Neural cell (in vitro differentiated cells): ENCODE data around the gene CHST11. TPM values are rescaled to one million over a fixed set of nuclear protein-coding genes. Genes with fewer than 3 reads are reported as not detected.

Experiments used
- H2AFZ ChIP-seq: fragments of 200-600, 300-800 bp; sonication (generic), shearing (Covaris generic); 2 replicates; pipeline ENCODE4 v1.6.0; 2014; ENCODE audit warnings: low read depth, mild to moderate bottlenecking, antibody characterized with exemption, low read length, moderate library complexity
- H3F3A ChIP-seq: fragments of 200-600 bp; shearing (Covaris generic); 2 replicates; pipeline ENCODE4 v1.6.1; 2016; ENCODE audit warnings: mild to moderate bottlenecking, moderate library complexity, mixed read lengths, antibody characterized with exemption, low read length; ENCODE audit not compliant: insufficient read depth, poor library complexity, severe bottlenecking
- H3K27ac ChIP-seq: fragments of 200-600, 300-800 bp; sonication (generic), shearing (Covaris generic); 2 replicates; pipeline ENCODE4 v1.5.1; 2014; ENCODE audit warnings: mild to moderate bottlenecking, low read length, moderate library complexity
- H3K27me3 ChIP-seq: fragments of 300-800, 200-600 bp; sonication (generic), shearing (Covaris generic); 2 replicates; pipeline ENCODE4 v1.6.0; 2014; ENCODE audit warnings: mild to moderate bottlenecking, low read depth, low read length, moderate library complexity; ENCODE audit not compliant: insufficient read depth
- H3K36me3 ChIP-seq: fragments of 300-800, 200-600 bp; sonication (generic), shearing (Covaris generic); 2 replicates; pipeline ENCODE4 v1.5.1; 2014; ENCODE audit warnings: mild to moderate bottlenecking, antibody characterized with exemption, low read length, moderate library complexity; ENCODE audit not compliant: insufficient read depth
- H3K4me2 ChIP-seq: fragments of 300-800, 200-600 bp; sonication (generic), shearing (Covaris generic); 2 replicates; pipeline ENCODE4 v1.6.0; 2014; ENCODE audit warnings: mild to moderate bottlenecking, low read length
- H3K4me3 ChIP-seq: fragments of 300-800, 200-600 bp; sonication (generic), shearing (Covaris generic); 2 replicates; pipeline ENCODE4 v1.5.1; 2014; ENCODE audit warnings: mild to moderate bottlenecking, low read length, moderate library complexity
- H3K79me2 ChIP-seq: fragments of 200-600 bp; shearing (Covaris generic); replicated peaks from 2 replicates; pipeline ENCODE4 v1.6.0; 2014; ENCODE audit warnings: mild to moderate bottlenecking, low read length, moderate library complexity; ENCODE audit not compliant: insufficient read depth
- H3K9ac ChIP-seq: fragments of 300-800, 200-600 bp; sonication (generic), shearing (Covaris generic); 2 replicates; pipeline ENCODE4 v1.6.1; 2016; ENCODE audit warnings: mild to moderate bottlenecking, low read length, mixed read lengths
- H3K9me2 ChIP-seq: fragments of 200-600 bp; shearing (Covaris generic); 2 replicates; pipeline ENCODE4 v1.6.1; 2016; ENCODE audit warnings: mild to moderate bottlenecking, low read length, mixed read lengths; ENCODE audit not compliant: insufficient read depth
- H3K9me3 ChIP-seq: fragments of 200-600, 300-800 bp; sonication (generic), shearing (Covaris generic); 2 replicates; pipeline ENCODE4 v1.6.1; 2016; ENCODE audit warnings: mild to moderate bottlenecking, mixed run types, low read length, moderate library complexity, mixed read lengths
- H4K20me1 ChIP-seq: fragments of 200-600 bp; shearing (Covaris generic); 2 replicates; pipeline ENCODE4 v1.6.1; 2016; ENCODE audit warnings: mild to moderate bottlenecking, mixed run types; ENCODE audit not compliant: insufficient read depth
- EP300 ChIP-seq: fragments of 450-650 bp; conservative IDR thresholded peaks from 2 replicates; pipeline ENCODE4 v1.6.1; 2014; ENCODE audit warnings: antibody characterized with exemption, mild to moderate bottlenecking, moderate library complexity; ENCODE audit not compliant: poor library complexity, severe bottlenecking
- EZH2 ChIP-seq: fragments of 200-600, 300-800 bp; shearing (Covaris generic), sonication (generic); IDR thresholded peaks from 2 replicates; pipeline ENCODE4 v1.6.1; 2014; ENCODE audit warnings: antibody characterized with exemption, low read length, borderline replicate concordance, mild to moderate bottlenecking; ENCODE audit not compliant: insufficient read depth, poor library complexity, severe bottlenecking
- MXI1 ChIP-seq: fragments of 450-650 bp; conservative IDR thresholded peaks from 2 replicates; pipeline ENCODE4 v1.6.1; 2014; ENCODE audit warnings: antibody characterized with exemption, mild to moderate bottlenecking; ENCODE audit not compliant: poor library complexity, severe bottlenecking
- POLR2AphosphoS5 ChIP-seq: IDR thresholded peaks from 2 replicates; pipeline ENCODE4 v1.6.1; 2012
- RAD21 ChIP-seq: fragments of 450-650 bp; conservative IDR thresholded peaks from 2 replicates; pipeline ENCODE4 v1.6.1; 2014; ENCODE audit warnings: antibody characterized with exemption, mild to moderate bottlenecking, moderate library complexity
- REST ChIP-seq: IDR thresholded peaks from 2 replicates; pipeline ENCODE4 v1.6.1; 2012; ENCODE audit warnings: borderline replicate concordance
- SMC3 ChIP-seq: fragments of 450-650 bp; conservative IDR thresholded peaks from 2 replicates; pipeline ENCODE4 v1.6.1; 2014; ENCODE audit warnings: antibody characterized with exemption, mild to moderate bottlenecking, moderate library complexity; ENCODE audit not compliant: poor library complexity
- TAF1 ChIP-seq: IDR thresholded peaks from 2 replicates; pipeline ENCODE4 v1.6.1; 2012; ENCODE audit warnings: low read depth
- polyA plus RNA-seq: library from polyadenylated mRNA; depleted of rRNA; stranded (reverse); fragments of >200 nt; gene quantifications from 2 replicates; pipeline ENCODE4 v1.2.3, GENCODE V29; 2014
- TF ChIP-seq, protein P1 (sequence below): fragments of 450-650 bp; IDR thresholded peaks from 2 replicates; pipeline ENCODE4 v1.5.1; 2014; ENCODE audit warnings: antibody characterized with exemption, mild to moderate bottlenecking, moderate library complexity; ENCODE audit not compliant: poor library complexity, severe bottlenecking

CHST11 gene
- polyA plus RNA-seq, 1 donor from 2014 or later, result 15.0 TPM

DNA sequence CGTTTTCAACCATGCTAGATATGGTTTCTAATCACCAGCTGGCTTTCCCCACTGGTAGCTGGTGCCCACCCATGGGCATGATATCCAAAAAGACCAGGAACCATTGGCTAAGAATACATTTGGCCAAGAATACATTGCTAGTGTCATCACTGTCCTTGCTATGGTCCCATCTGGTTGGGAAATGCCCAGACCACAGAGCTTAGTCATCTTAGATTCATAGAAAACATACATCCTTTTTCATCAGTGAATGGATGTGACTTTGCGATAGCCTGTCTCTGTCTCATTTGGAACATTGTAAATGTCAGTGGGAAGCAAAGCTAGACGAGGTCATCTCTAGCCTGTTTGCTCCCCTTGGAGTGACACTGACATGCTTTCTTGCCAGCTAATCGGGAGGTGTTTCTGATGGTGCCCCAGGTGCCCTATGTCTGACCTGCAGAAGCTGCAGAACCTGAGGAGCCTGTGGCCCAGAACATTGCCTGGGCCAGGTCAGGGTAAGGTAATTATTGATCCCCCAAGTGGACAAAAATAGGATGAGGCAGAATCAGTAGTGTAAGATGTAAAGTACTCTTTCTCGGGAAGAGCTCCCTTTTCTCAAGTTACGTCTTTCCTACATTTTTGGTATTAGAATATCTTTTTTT lies 306.5 kb downstream of the CHST11 start:
- TF ChIP-seq RAD21, result no peak
- no peak overlapping the region for H3K9ac ChIP-seq
- no peaks in the 10 kb centered on the region for H3K9me2 ChIP-seq

DNA sequence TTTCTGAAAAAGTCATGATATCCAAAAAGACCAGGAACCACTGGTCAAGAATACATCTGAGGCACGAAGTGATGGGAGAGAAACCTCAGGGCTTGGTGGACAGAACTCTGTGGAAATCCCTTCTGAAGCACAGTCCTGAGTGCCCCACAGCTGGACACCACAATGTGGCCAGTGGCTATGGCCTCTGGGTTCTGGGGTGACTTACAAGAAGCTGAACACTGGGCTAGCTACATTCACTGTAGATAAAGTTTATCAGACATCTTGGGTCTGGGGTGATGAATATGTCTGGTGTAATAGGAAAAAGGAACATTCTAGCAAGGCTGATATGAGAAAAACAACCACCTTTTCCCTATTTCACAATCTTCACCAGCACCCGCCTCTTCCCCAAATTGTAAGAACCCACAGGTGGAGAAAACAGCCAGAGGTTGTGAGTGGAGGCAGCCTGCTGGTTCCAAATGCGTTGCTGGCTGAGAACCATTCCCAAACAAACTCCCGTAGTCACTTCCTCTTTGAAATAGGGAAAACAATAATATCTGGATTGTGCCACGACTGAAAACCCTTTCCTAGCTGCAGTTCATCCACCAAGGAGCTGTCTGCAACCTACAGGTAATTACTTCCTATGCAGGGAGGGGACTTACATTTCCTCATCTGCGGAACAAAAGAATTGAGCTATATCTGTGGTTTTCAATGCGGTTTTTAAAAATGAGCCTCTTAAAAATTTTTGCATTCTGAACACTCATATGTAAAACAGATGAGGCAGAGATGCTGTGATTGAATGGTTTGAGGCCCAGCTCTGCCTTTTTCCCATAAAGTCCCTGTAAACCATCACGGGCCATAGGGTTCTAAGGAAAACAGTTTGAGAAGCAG lies 307.7 kb downstream of the CHST11 start:
- H3K4me2 ChIP-seq, result no peak overlapping the region
- no peaks in the 10 kb centered on the region for H3K9me2 ChIP-seq
- no peaks in the 10 kb centered on the region for H3K79me2 ChIP-seq
- H3K9ac ChIP-seq, result no peak overlapping the region
- peaks cover 3% of the 10 kb centered on the region for H3F3A ChIP-seq
- no peak overlapping the region for H3K4me3 ChIP-seq
- H3K9me3 ChIP-seq, result no peaks in the 10 kb centered on the region
- H2AFZ ChIP-seq, result no peak overlapping the region
- no peaks in the 10 kb centered on the region for H4K20me1 ChIP-seq
- no peaks in the 10 kb centered on the region for H3K36me3 ChIP-seq
- H3K27me3 ChIP-seq, result no peaks in the 10 kb centered on the region
- H3K27ac ChIP-seq, result no peak overlapping the region
- no peak for TF ChIP-seq SMC3
- no peak for TF ChIP-seq RAD21
- TF ChIP-seq MXI1, result no peak
- TF ChIP-seq, protein P1, sequence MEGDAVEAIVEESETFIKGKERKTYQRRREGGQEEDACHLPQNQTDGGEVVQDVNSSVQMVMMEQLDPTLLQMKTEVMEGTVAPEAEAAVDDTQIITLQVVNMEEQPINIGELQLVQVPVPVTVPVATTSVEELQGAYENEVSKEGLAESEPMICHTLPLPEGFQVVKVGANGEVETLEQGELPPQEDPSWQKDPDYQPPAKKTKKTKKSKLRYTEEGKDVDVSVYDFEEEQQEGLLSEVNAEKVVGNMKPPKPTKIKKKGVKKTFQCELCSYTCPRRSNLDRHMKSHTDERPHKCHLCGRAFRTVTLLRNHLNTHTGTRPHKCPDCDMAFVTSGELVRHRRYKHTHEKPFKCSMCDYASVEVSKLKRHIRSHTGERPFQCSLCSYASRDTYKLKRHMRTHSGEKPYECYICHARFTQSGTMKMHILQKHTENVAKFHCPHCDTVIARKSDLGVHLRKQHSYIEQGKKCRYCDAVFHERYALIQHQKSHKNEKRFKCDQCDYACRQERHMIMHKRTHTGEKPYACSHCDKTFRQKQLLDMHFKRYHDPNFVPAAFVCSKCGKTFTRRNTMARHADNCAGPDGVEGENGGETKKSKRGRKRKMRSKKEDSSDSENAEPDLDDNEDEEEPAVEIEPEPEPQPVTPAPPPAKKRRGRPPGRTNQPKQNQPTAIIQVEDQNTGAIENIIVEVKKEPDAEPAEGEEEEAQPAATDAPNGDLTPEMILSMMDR, result no peak
- TF ChIP-seq EZH2, result no peak
- TF ChIP-seq REST, result no peak
- no peak for TF ChIP-seq TAF1
- no peak for TF ChIP-seq EP300
- TF ChIP-seq POLR2AphosphoS5, result no peak

More for the DNA sequence above, 306.5 kb downstream of the CHST11 start:
- no peaks in the 10 kb centered on the region for H4K20me1 ChIP-seq
- no peaks in the 10 kb centered on the region for H3K36me3 ChIP-seq
- no peak overlapping the region for H3K4me2 ChIP-seq
- H3K27me3 ChIP-seq, result no peaks in the 10 kb centered on the region
- H3K9me3 ChIP-seq, result no peaks in the 10 kb centered on the region
- no peak overlapping the region for H3K4me3 ChIP-seq
- H3K79me2 ChIP-seq, result no peaks in the 10 kb centered on the region
- H3K27ac ChIP-seq, result no peak overlapping the region
- no peak overlapping the region for H2AFZ ChIP-seq
- no peaks in the 10 kb centered on the region for H3F3A ChIP-seq
